Stimulated activated CD8-positive, alpha-beta memory T cell treated with anti-CD3 and anti-CD28 coated beads, Interleukin-4, amount 100 ng/mL, for 48 hours (primary cell): ENCODE results near the gene CACNA2D2.

Experiments
- DNase-seq: peaks from one replicate; pipeline ENCODE4 v3.0.0-alpha.2; 2020

CACNA2D2 gene

DNA sequence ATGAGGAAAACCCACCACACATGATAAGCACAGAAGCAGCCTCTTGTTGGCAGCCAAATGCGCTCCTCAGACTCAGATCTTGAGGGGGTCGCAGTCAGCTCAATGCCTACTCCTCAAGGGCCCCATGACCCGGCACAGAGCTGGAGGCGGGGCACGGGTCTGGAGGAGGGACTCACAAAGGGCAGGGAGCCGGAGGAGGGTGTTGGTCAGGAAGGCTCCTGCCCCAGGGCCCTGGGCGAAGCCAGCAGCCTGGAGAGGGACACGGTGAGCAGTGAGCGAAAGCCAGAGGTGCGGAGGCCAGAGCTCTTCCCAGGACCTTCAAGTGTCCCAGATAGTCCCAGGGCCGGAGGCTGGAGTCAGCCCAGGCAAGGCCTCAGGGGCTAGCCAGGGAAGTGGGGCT, 9.8 kb downstream of the CACNA2D2 start:
- DNase-seq: no peak

GRCh38 chr3:50493086-50493485, 10.3 kb downstream of the CACNA2D2 start:
- DNase-seq: no peak

DNA sequence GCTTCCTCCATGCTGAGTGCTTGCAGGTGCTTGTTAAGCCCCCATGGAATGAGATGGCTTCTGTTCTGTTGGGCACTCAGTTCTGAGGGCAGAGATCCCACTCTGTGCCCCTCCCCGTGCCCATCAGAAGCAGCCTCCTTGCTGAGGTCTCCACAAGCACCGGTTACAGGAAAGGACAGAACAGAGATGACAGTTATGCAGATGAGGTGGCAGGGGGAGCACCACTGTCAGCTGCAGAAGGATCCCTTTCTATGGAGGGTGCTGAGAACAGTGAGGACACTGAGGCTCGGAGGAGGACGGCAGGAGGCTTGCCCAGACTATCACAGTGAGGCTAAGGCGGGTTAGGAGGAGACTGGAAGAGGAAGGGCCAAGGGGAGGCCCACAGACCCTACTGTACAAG, 12.4 kb downstream of the CACNA2D2 start:
- DNase-seq: no peak

GRCh38 chr3:50490424-50490823, 13.0 kb downstream of the CACNA2D2 start:
- DNase-seq: no peak

DNA sequence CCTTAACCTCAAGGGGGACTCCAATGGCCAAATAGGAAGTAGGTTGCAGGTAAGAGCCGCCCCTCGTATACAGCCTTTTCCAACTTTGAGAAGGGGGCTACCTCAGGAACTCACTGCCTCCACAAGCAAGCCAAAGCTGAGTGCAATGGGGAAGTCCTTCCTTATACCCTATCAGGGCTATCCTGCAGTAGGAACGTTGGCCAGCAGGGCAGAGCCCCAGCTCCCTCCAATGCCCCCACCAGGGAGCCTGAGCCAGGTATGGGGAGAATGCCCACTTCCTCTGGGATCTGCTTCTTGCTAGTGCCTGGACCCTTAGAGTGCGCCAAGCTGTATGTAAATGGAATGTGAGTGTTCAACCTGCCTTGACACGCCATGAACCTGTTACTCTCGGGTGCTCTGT, 16.3 kb downstream of the CACNA2D2 start:
- DNase-seq: no peak

DNA sequence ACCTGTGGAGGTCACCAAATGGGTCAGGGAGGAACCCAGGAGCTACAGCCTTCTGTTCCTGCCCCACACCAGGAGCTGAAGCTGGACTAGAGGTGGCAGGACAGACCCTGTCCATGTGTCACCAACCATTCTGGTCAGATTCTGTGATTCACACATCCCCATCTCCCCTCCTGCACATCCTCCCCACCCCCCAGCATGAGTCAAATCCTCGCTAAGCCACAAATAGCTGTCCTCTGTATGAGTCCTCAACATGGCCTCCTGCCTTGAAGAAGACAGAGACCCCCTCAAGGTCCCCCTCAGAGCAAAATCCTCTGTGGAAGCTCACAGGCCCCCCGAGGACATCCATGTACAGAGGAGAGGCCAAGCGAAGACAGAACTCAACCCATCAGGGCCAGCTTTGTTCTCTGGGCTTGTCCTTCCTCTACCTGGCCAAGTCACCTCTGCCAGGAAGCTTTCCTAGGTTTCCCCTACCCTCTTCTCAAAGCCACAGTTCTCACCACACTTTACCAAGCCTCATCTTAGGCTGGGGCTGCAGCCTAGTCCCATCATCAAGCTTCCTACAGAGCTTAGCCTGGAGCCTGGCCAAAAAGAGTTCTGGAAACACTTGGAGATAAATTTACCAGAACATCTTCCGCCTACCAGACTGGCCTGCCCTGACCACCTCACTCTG, 17.1 kb downstream of the CACNA2D2 start:
- DNase-seq: no peak

- DNase-seq: no peak
Observed at GRCh38 chr3:50484722-50485121, 18.7 kb downstream of the CACNA2D2 start.

GRCh38 chr3:50483374-50483773, 20.1 kb downstream of the CACNA2D2 start:
- no peak for DNase-seq

DNA sequence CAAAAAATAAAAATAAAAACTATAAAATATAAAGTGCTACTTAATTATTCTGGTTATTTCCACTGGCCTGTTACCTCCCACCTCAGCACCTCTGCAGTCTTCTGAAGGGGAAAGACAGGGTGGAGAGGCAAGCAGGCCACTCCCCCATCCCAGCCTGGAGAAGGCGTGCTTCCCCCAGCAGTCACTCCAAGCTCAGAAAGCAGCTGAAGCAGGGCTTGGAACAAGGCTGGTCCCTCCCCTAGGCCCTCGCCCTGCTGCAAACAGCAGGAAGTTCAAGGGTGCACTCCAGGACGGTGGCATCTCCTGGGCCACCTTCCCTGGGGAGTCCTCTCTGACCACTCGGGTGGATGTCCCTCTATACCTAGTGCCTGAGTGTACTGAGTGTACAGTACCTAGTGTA, 21.4 kb downstream of the CACNA2D2 start:
- no peak for DNase-seq

- DNase-seq: no peak
Observed at GRCh38 chr3:50480471-50480870, 23.0 kb downstream of the CACNA2D2 start.

DNA sequence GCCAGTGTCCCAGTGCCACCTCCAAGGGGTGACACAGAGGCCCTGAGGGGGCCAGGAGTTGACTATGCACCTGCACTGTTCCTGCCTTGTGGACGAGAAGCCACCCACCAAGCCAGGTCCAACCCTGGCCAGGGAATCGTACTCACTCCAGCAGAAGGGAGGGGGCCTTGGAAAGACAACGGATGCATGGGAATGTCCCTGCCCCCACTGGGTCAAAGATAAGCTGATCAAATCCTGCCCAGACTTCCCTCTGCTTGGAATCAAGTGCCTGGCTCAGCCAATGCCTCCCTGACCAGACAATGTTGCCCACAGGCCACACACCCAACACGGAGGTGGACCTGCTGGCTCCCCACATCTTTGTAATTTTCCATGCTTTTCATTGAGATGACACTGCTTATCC, 23.9 kb downstream of the CACNA2D2 start:
- no peak for DNase-seq

DNA sequence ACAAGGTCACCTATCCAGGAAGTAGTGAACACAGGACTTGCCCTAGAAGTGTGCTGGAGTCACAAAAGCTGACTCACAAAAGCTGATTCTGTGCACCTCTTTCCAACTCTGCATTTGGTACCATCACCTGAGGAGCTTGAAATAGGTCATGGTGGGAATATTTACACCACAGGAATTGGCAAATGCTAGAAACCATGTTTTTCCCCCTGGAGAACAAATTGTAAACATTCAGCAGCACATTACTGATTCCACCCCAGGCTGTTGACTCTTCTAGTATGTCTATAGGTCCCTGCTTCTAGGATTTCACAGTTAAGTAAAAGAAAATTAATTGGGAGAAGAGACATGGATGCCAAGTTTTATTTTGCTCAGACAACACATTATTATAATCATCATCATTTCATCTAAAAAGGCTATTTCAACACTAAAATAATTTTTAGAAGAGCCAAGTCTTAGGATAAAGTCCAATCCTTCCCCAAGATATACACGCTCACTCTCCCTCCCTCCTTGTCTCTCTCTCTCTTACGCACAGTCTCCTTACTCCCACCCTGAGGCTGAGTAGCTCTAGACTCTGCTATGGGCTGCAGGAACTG, 24.7 kb downstream of the CACNA2D2 start:
- no peak for DNase-seq

- DNase-seq: no peak
Observed at GRCh38 chr3:50478051-50478450, 25.4 kb downstream of the CACNA2D2 start.

DNA sequence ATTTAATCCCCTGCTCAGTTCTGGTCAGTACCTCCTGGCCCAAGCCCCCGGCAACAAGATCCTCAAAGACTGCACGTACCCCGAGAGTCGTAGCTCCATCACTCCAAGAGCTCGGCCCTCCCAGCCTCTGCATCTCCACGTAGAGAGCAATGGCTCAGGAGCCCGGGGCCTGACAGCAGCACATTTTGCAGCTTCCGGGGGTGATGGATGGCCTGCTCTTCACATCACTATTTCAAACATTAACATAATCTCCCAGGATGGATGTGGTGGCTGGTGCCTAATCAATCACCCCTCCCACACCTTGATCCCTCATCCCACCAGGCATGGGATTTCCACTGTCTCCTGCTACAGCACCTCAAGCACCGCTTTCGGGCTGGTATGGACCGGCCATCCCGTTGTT, 28.1 kb downstream of the CACNA2D2 start:
- no peak for DNase-seq

DNA sequence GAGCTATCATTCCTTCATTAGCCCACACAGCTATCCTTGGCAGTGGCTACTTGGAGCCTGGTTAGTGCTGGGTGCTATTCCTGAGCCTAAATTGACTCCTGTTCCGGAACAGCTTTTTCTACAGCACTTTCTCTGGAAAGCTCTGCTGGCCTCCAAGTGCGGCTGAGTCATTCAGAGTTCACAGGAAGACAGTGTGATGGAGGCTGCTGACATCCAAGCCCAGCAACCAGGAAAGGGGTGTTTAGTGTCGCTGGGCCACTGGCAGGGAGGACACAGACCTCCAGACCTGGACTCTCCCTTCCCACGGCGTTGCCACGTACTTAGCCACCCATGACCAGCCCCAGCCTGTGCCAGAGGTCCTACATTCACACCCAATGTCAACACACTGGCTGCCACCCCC, 28.7 kb downstream of the CACNA2D2 start:
- DNase-seq: no peak

DNA sequence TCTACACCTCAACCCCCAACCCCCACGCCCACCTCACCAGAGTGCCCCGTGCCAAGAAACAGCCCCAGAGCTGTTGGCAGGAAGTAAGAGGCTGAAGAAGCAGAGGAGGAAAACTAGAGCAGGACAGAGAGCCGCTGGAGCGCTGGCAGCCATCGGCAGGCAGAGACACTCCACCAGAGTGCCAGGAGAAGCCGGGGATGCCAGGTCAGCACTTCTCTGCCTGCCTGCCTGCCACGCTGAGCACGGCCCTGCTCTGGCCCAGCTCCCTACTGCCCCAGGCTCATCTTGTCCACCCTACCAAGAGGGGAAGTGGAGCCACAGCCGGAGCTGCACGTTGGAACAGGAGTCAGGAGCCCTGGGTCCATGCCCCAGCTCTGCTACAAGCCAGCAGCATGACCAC, 29.7 kb downstream of the CACNA2D2 start:
- no peak for DNase-seq

GRCh38 chr3:50472958-50473357, 30.5 kb downstream of the CACNA2D2 start:
- peak; percentile 33 for DNase-seq

DNA sequence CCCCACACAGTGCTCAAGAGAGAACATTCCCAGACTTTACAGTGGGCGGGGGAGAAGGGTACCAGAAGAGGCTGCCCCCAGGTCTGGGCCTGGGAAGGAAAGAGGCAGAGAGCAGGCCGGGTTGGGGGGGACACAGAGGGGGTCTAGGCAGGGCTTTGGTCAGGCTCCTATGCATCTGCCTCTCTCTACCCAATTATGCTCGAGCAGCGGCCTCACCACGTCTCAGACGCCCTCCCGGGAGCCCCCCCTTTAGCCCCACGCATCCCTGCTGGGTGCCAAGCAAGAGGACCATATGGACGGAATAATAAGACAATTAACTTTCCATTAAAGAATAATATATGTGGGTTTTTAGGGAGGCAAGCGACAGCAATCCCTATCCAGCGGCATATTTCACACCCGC, 32.8 kb downstream of the CACNA2D2 start:
- no peak for DNase-seq

DNA sequence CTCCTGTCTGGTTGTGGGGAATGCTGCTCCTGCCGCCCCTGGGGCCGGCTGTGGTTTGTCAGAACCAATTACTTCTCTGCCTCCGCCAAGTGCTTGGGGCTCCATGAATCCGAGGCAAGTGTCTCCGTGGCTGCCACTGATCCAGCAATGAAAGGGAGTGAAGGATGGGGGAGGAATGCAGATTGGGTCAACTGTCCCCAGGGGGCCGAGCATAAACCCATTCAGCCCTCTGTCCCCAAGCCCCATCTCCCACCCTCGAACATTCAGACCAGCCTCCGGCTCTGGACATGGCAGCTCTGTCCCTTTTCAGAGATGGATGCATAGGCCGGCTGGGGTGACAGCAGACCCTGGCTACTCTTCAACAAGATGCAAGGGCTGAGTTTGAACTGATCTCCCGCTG, 35.5 kb downstream of the CACNA2D2 start:
- DNase-seq: no peak

DNA sequence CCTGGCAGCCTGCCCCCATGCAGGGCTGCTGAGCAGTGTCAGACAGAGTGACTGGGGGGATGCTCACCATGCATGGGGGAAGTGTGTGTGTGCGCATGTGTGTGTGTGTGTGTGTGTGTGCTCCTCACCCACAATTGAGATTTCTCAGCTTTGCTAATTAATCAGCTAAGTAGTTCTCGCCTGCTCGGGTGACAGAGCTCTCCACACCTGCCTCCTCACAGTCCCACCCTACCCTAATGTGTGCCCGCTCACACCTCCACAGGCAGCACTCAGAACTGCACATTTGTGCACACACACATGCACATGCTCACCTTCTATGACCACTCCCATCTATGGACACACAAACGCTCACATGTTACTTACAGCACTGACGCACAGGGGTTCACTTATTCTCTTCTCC, 37.3 kb downstream of the CACNA2D2 start:
- no peak for DNase-seq

DNA sequence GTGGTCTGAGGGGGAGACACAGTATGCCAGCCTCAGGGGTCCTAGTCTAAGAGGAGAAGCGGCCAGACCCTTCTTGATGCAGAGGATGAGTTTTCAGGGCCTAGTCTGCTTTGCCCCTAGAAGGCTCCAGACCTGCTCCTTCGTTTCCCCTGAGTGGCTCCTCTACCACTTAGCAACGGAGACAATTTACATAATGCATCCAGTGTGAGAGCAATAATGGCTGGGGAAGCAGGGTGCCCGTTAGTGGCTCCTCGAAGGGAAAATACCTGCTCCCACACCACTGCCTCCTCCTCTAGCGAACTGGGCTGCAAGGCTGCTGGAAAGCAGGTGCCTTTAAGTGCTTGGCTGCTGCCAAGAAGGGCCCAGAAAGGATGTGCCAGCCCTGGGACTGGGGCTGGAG, 38.9 kb downstream of the CACNA2D2 start:
- DNase-seq: no peak

DNA sequence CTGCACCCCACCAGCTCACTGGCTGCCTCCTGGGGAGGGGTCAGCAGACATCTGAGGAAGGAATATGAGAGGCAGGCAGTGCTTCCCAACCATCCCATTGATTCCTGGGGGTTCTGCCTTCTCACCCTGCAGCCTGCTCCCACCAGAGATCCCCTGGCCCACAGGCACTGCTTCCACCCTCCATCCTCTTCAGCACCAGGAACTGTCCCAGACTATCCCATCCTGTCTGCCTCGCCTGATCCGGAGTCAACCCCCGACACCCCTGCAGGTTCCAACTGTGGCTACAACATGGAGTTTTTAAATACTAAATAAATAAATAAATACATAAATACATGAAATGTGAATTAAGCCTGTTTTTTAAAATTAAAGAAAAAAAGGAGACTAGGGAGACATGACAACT, 43.6 kb downstream of the CACNA2D2 start:
- DNase-seq: no peak

GRCh38 chr3:50457988-50458387, 45.4 kb downstream of the CACNA2D2 start:
- DNase-seq: no peak

DNA sequence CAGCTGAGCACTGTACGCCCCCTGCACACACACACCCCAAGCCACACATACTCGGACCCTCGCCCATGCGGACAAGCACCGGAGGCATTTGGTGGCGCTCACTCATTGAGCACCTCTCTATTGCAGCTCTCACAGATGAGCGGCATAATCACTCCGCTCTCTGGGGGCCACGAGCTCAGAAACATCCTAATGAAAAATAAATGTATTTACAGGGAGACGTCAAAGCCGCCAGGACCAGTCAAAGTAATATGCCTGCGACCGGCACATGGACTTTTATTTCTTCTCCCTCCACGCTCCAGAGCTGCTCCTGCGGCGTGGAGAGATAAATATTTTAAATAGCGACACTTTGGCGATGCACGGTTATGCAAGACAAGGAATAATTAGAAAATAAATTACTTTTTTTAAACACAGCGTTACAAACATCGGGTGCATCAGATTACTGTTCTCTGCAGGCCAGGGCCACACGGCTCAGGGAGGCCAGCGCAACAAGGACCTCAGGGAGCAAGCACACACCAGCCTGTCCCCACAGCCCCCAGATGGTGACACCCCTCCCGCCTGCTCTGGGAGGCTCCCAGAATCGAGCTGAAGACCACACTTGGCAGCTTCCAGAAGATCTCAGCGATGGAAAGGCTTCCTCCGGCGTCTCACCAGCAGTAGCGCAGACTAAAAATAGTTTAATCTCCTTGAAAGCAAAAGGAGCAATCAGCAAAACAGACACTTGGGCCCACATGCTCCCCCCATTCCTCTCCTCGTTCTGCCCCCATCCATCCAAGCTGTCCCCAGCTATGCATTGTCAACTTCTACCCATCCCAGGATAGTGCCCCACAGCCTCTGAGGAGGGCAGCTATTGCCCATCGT, 48.0 kb downstream of the CACNA2D2 start:
- no peak for DNase-seq
